Activated gamma-delta T cell (primary cell): ENCODE results near the gene TMEM86B.
"Not testable (repeated sequence)": the region's sequence is repeated elsewhere in the genome, so short reads cannot be mapped to it uniquely, and the experiment has no call there.

Experiments used
- DNase-seq: peaks from one replicate; lab custom pipeline; 2025; lab: John Stamatoyannopoulos, UW

The TMEM86B gene

GRCh38 chr19:55220525-55220924, 8.0 kb downstream of the TMEM86B start:
- DNase-seq = no peak

GRCh38 chr19:55216461-55217198, 11.9 kb downstream of the TMEM86B start:
- no peak for DNase-seq

GRCh38 chr19:55213547-55213946, 15.0 kb downstream of the TMEM86B start:
- DNase-seq = no peak

- DNase-seq = no peak
Measured at GRCh38 chr19:55212447-55212846, 16.1 kb downstream of the TMEM86B start.

DNA sequence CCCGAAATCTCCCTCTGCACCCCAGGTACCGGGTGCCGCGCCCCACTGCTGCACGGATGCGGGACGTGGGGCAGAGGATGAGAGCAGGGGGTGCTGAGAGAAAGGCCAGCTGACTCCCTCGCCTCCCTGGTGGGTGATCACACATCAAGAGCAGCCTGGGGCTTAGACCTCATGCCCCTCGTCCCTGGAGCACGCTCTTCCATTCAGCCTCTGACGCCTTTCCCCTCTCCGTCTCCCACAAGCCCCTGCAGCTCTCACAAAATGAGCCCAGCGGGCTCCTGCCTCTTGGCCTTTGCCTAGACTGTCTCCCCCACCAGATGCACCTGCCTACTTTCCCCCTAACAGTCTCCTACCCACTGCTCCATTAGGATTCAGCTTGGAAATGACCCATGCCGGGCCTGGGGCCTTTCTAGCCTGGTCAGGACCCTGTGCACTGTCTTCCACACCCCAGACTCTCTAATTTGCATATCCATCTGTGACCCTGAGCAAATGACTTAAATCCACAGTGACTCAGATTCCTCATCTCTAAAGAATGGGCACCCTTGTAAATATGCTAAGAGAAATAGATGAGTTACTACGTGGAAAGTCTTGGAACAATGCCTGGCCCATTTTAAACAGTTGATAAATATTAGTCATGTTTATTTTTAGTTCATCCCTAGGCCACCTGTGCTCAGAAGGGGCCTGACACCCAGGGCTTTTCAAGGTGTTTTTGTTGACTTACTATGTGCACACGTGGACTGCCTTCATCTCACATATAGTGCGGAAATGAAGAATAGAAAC, 18.7 kb downstream of the TMEM86B start:
- no peak for DNase-seq

DNA sequence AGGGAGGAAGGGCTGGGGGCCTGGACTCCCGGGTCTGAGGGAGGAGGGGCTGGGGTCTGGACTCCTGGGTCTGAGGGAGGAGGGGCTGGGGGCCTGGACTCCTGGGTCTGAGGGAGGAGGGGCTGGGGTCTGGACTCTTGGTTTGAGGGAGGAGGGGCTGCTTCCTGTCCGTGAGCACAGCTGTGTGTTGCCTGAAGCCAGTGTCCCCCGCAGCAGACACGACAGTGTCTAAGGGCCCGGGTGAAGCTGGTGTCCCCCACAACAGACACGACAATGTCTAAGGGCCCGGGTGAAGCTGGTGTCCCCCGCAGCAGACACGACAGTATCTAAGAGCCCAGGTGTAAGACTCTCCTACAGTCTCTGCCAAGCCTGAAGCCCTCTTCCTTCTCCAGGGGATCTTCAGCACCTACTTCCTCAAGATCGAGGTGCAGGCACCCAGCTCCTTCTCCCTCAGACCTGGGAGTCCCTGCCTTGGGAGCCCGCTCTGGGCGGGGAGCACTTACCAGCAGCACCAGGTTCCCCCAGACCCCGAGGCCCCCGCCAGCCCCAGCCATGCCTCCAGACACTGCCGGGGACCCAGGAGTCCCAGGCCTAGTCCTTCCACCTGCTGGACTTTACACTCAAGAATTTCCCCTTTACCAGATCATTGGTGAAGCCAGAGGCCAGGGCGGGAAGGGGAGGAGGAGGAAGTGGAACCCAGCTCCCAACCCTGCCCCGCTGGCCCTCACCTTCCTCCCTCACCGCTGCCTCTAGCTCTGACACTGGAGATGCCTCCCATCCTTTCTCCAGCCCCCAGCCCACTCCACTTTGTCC, 19.5 kb downstream of the TMEM86B start, which contains the start of gene PTPRH:
PTPRH (minus strand) TSS at position 622 of the 813 bp plus-strand sequence; CDS start at position 554, 68 bp downstream.
- DNase-seq = no peak

GRCh38 chr19:55206664-55207500, 21.7 kb downstream of the TMEM86B start:
- no peak for DNase-seq

DNA sequence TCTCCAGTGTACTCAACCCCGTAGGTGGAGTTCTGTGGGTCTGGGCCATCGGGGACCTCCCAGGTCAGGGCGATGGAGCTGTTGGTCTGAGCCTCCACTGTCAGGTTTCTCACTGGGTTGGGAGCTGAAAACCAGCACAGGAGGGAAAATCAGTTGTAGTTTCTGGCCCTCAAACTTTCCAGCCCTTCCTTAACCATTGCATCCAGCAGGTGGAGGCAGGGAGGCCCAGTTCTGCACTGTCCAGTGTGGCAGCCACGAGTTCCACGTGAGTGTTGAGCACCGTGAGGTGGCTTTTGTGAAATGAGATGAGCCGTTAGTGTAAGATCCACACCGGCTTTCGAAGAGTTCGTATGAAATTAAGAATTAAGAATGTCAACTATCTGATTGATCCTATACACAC, 26.4 kb downstream of the TMEM86B start:
- not testable (repeated sequence) for DNase-seq

DNA sequence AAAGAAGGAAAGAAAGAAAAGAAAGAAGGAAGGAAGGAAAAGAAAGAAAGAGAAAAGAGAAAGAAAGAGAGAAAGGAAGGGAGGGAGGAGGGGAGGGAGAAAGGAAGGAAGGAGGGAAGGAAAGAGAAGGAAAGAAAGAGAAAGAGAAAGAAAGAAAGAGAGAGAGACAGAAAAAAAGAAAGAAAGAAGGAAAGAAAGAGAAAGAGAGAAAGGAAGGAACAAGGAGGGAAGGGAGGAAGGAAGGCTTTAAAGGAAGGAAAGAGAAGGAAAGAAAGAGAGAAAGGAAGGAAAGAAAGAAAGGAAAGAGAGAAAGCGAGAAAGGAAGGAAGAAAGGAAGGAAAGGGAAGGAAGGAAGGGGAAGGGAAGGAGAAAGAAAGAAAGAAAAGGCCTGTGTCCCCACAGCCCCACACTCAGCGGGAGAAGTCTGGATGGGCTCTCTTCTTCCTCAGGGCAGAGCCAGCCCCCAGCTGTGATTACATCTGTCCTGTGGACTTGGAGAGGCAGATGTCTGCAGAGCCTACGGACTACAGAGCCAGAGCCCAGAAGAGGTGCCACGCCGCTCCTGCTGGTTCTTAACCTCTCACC, 28.9 kb downstream of the TMEM86B start:
- no peak for DNase-seq

DNA sequence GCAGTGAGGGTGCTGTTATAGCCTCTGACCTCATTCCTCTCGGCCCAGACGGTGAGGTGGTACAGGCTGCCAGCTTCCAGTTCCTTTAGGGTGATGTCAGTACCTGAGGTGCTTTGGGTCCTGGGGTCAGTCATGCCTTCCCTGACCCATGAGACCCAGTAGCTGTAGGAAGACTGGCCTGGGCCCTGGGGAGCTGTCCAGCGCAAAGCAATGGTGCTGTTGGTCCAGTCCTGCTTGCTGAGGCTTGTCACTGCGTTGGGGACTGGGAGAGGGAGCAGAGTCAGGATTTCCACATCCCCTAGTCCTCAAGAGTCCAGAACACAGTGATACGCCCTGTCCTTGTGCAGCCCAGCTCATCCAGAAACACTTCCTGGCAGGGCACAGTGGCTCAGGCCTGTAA, 29.9 kb downstream of the TMEM86B start:
- DNase-seq = no peak

DNA sequence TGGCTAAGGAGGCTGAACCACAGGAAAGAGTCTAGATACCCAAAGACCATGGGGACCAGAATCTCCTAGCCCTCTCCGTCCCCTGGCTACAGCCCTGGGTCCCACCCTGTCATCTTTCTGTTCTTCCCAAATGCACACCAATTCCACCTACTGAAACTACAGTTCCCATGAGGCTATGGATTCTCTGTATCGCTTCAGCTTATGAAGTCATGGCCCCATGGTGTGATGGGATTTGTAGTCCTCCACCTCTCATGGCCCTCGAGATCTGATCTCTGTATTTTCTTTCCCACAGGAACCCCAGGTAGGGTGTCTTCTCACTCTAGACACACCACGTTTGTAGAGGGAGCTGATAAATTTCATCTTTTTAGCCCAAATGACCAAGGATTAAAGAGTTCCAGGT, 31.0 kb downstream of the TMEM86B start:
- DNase-seq = no peak

DNA sequence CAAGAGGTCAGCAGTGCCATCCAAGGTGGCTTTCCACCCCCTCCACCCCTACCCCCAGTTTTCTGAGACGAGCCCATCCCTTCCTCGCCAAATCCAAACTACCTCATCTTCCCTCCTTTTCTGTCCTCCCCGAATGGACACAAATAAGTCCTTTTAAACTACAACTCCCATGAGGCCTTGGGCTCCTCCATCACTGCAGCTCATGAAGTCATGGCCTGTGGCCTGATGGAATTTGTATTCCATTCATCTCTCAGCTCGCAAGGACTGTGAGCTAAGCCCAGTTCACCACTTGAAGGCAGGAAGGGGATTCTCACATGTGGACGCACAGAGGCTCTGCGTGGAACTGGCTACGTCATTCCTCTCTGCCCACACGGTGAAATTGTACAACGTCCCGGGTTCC, 31.8 kb downstream of the TMEM86B start:
- DNase-seq = no peak

DNA sequence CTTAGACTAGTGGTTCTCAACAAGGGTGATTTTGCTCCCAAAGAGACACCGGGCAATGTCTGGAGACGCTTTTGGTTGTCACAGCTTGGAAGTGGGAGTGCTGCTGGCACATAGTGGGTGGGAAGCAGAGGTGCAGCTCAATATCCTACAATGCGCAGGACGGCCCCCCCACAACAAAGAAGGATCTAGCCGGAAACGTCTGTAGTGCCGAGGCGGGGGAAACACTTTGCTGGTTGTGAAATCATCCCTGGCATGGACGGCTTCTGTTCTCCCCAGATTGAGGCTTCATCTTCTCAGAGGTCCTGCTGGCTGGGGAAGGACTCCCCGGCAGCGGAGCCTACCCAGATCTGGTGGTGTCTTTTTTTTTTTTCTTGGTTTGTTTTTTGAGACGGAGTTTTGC, 35.1 kb downstream of the TMEM86B start:
- DNase-seq = no peak

GRCh38 chr19:55189403-55189835, 39.1 kb downstream of the TMEM86B start:
- no peak for DNase-seq

DNA sequence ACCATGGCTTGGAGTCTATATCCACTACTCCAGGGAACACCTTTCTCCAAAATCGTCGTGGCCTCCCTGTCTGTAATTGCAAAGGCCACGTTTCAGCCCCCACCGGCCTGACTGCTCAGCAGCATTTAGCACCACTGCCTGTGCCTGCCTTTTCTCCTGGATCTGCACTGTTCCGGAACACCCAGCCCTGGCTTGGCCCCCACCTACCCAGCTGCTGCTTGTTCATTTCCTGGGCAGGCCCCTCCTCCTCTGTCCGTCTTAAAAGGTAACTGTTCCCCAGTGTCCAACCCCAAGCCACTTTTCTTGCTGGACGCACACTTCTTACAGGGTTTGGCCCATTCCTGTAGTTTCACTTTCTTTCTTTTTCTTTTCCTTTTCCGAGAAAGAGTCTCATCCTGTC, 39.9 kb downstream of the TMEM86B start:
- no peak for DNase-seq

GRCh38 chr19:55186080-55186479, 42.5 kb downstream of the TMEM86B start:
- no peak for DNase-seq

- no peak for DNase-seq
Measured at GRCh38 chr19:55181740-55182139, 46.8 kb downstream of the TMEM86B start.

- DNase-seq = peak; percentile 39
Measured at GRCh38 chr19:55179606-55180484, 48.7 kb downstream of the TMEM86B start, which contains the start of gene SYT5. SYT5 (minus strand) TSS chr19:55180289; CDS start chr19:55179041, 1,248 bp downstream.

GRCh38 chr19:55178781-55179599, 49.6 kb downstream of the TMEM86B start:
- peak; percentile 97 for DNase-seq
